ENCODE data around the gene LTB4R. TPM values are rescaled to one million over a fixed set of nuclear protein-coding genes. Genes with fewer than 3 reads are reported as not detected.

The LTB4R gene
- total RNA-seq, 4 donors from 2014 or later, result 0.13 to 2.2 (median 0.75) TPM

GRCh38 chr14:24338843-24339242 is 27.5 kb downstream of the LTB4R start:
- ATAC-seq (no peak), DNase-seq (no peak)
- peaks cover 0 to 7% of the 10 kb centered on the region in 2 donors for H3K4me1 ChIP-seq
- peak overlapping the region in 2 of 4 donors; percentile 59 to 62 for H3K27ac ChIP-seq
- peaks cover 12 to 43% (median 39%) of the 10 kb centered on the region in 3 donors for H3K27me3 ChIP-seq
- no peaks in the 10 kb centered on the region for H3K36me3 ChIP-seq
- H3K9me3 ChIP-seq, result no peaks in the 10 kb centered on the region
- TF ChIP-seq POLR2A (IDR thresholded peaks at IDR 0.05) (no peak), CTCF (IDR thresholded peaks at IDR 0.05 in 4 of 5, conservative IDR thresholded peaks at IDR 0.05 in 1 of 5) (no peak)
- intact Hi-C loops (cut with DNase I; ENCODE audit: low total_unique reads) (no loop called here), in situ Hi-C loops (cut with MboI; ENCODE audit: low sequenced_read_pairs in 4 of 4) (loop anchor here in 1 of 4 donors (10.0 kb wide), 1 partner anchor 96 kb away; no protein-coding TSS in a partner anchor)
- peak overlapping the region; percentile 33 to 54 (median 52) for H3K4me3 ChIP-seq

GRCh38 chr14:24339284-24340151 is 28.2 kb downstream of the LTB4R start, which contains the start of gene RIPK3:
Gene RIPK3 (minus strand): TSS chr14:24339991. CDS start chr14:24339826, 165 bp downstream.
- no peak for DNase-seq
- peak within 1 kb of the TSS in 3 of 4 donors; percentile 43 to 62 (median 59) for H3K27ac ChIP-seq
- in situ Hi-C loops (cut with MboI; ENCODE audit: low sequenced_read_pairs in 4 of 4) (loop anchor here in 1 of 4 donors (10.0 kb wide), 1 partner anchor 95 kb away; no protein-coding TSS in a partner anchor), intact Hi-C loops (cut with DNase I; ENCODE audit: low total_unique reads) (no loop called here)
- H3K4me1 ChIP-seq, result peaks cover 0 to 2% of the 10 kb centered on the region in 2 donors
- ATAC-seq, result no peak
- peaks cover 6 to 37% (median 32%) of the 10 kb centered on the region in 3 donors for H3K27me3 ChIP-seq
- TF ChIP-seq POLR2A (IDR thresholded peaks at IDR 0.05) (no peak), CTCF (IDR thresholded peaks at IDR 0.05 in 4 of 5, conservative IDR thresholded peaks at IDR 0.05 in 1 of 5) (no peak)
- H3K36me3 ChIP-seq, result no peaks in the 10 kb centered on the region
- H3K9me3 ChIP-seq, result no peaks in the 10 kb centered on the region
- H3K4me3 ChIP-seq, result peak within 1 kb of the TSS; percentile 33 to 54 (median 52)

- in situ Hi-C loops (cut with MboI; ENCODE audit: low sequenced_read_pairs in 4 of 4) (no loop called here), intact Hi-C loops (cut with DNase I; ENCODE audit: low total_unique reads) (no loop called here)
- H3K36me3 ChIP-seq, result no peaks in the 10 kb centered on the region
- no peak overlapping the region for H3K27ac ChIP-seq
- DNase-seq (no peak), ATAC-seq (no peak)
- peaks cover 0 to 28% (median 21%) of the 10 kb centered on the region in 3 donors for H3K27me3 ChIP-seq
- no peaks in the 10 kb centered on the region for H3K9me3 ChIP-seq
- TF ChIP-seq POLR2A (IDR thresholded peaks at IDR 0.05), result no peak
- TF ChIP-seq CTCF (IDR thresholded peaks at IDR 0.05 in 4 of 5, conservative IDR thresholded peaks at IDR 0.05 in 1 of 5), result no peak
- H3K4me3 ChIP-seq, result no peak overlapping the region
- H3K4me1 ChIP-seq, result no peaks in the 10 kb centered on the region
Observed at GRCh38 chr14:24340606-24341005, 29.3 kb downstream of the LTB4R start.

- H3K27me3 ChIP-seq, result peaks cover 0 to 14% (median 12%) of the 10 kb centered on the region in 3 donors
- in situ Hi-C loops (cut with MboI; ENCODE audit: low sequenced_read_pairs in 4 of 4) (no loop called here), intact Hi-C loops (cut with DNase I; ENCODE audit: low total_unique reads) (no loop called here)
- H3K27ac ChIP-seq, result no peak overlapping the region
- ATAC-seq (no peak), DNase-seq (no peak)
- no peaks in the 10 kb centered on the region for H3K9me3 ChIP-seq
- no peaks in the 10 kb centered on the region for H3K36me3 ChIP-seq
- H3K4me3 ChIP-seq, result no peak overlapping the region
- H3K4me1 ChIP-seq, result no peaks in the 10 kb centered on the region
- TF ChIP-seq POLR2A (IDR thresholded peaks at IDR 0.05), result no peak
- no peak for TF ChIP-seq CTCF (IDR thresholded peaks at IDR 0.05 in 4 of 5, conservative IDR thresholded peaks at IDR 0.05 in 1 of 5)
Observed at GRCh38 chr14:24342889-24343288, 31.6 kb downstream of the LTB4R start.

Measured in gastrocnemius medialis (tissue), 4 donors.